GM04504 (cell line): ENCODE data around the gene CCR5AS.
"Not testable (repeated sequence)": the region's sequence is repeated elsewhere in the genome, so short reads cannot be mapped to it uniquely, and the experiment has no call there.

ENCODE experiments used
- DNase-seq: peaks from one replicate; pipeline ENCODE4 v3.0.0-alpha.2; 2012; ENCODE audit warnings: low read depth

Gene CCR5AS

DNA sequence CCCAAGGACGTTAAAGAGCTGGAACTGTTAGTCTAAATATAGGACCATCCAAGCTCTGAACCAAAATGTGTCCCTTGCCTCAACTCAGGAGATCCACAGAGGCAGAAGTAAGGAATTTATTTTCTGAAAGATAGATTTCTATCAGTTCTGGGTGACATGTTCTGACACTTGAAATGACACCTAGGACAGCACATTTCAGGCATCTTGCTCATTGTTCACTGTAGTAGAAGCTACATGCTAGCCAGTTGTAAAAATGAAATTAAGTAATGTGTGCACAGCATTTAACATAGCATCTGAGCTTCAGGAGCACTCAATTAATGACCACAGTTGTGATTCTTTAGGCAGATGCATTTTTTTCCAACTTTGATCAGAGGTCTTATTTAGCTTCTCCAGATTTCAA, 52.4 kb downstream of the CCR5AS start:
- no peak for DNase-seq

DNA sequence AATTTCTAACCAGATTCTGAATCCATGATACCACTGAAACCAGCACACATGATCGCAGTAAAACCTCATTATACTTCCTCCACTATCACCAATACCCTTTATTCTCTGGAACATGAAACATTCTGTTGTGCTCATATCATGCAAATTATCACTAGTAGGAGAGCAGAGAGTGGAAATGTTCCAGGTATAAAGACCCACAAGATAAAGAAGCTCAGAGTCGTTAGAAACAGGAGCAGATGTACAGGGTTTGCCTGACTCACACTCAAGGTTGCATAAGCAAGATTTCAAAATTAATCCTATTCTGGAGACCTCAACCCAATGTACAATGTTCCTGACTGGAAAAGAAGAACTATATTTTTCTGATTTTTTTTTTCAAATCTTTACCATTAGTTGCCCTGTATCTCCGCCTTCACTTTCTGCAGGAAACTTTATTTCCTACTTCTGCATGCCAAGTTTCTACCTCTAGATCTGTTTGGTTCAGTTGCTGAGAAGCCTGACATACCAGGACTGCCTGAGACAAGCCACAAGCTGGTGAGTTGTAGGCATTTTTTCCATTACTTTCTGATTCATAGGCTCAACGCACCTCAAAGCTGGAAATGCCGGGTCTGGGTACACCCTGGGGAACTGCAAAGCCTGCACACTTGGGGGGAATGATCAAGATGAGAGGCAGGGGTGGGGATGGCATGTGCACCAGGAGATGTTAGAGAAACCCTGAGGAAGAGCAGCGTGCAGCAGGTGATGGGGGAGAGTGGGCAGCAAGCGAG, 53.0 kb downstream of the CCR5AS start, which contains the start of gene CCR2:
Gene CCR2 (plus strand): TSS at position 465 of the 764 bp plus-strand sequence. CDS start 3,417 bp downstream, outside the sequence.
- DNase-seq: no peak

DNA sequence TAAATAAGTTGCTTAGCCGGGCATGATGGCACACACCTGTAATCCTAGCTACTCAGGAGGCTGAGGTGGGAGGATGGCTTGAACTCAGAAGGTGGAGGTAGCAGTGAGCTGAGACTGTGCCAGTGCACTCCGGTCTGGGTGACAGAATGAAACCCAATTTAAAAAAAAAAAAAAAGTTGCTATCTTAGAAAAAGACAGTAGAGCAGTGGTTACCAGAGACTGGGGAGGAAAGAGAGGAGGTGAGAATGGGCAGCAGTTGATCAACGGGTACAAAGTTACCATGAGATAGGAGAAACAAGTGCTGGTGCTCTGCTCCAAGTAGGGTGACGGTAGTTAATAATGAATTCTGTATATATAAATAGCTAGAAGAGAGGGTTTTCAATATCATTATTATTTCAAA, 53.8 kb downstream of the CCR5AS start:
- no peak for DNase-seq

DNA sequence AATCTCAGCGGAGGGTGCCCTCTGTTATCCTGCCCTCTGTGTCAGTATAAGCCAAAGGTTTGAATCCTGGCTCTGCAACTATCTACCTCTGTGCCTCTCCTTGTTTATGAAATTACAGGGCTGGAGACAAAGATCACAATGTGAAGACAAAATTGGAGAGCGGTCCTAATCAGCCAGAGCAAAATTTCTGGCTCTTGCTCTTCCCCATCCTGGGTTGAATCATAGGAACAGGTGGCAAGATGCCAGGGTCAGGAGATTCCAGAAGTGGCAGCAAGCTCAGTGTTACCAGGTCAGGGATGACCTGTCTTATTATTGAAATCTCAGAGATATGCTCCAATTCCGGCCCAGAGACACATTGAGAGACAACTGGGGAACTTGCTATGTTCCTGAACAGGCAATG, 55.2 kb downstream of the CCR5AS start:
- no peak for DNase-seq

DNA sequence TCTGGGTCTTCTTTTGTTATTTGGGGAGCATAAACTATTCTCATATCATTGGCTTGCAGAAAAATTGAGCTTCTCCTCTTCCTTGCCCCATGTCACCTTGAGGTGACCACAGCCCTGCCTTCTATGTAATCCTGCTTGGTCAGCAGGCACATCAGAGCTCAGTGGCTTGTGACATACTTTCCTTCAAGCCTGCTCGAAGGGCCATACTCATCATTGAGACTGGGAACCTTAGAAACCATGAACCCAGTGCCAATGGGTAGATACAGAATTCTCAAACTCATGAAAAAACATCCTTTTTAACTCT, 56.7 kb downstream of the CCR5AS start:
- no peak for DNase-seq

DNA sequence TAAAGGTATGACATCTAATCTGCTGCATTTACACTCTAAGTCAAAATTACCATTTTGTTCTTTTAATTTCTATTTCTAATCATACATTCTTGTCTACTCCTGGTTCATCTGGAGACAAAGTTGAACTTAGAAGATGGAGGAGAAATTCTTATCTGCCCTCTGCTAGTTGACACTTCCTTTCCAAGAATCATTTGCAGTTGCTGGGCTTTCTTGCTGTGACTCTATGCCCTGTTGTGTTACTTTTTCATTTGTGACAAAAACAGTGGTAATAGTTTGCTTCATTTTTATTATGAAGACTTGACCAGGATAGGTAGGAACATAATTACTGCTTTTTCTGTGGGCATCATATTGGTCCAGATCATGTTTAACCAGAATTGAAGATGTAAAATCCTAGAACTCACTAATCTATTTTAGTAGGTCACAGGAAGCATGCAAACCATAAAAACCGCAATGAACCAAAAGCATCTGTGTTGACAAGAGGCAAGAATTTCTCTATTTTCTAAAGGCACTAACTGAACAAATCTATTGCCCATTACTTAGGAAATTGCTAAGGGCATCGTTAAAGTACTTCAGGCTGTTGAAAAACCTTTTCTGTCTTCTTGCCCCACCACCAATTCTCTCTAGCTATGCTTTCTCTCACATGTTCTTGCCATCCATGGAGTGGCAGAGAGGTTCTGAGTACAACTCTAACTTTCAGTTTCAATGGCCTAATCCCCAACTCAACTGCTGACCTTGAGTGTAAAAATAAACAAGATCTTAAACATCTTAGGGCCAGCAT, 57.2 kb downstream of the CCR5AS start:
- DNase-seq: no peak

DNA sequence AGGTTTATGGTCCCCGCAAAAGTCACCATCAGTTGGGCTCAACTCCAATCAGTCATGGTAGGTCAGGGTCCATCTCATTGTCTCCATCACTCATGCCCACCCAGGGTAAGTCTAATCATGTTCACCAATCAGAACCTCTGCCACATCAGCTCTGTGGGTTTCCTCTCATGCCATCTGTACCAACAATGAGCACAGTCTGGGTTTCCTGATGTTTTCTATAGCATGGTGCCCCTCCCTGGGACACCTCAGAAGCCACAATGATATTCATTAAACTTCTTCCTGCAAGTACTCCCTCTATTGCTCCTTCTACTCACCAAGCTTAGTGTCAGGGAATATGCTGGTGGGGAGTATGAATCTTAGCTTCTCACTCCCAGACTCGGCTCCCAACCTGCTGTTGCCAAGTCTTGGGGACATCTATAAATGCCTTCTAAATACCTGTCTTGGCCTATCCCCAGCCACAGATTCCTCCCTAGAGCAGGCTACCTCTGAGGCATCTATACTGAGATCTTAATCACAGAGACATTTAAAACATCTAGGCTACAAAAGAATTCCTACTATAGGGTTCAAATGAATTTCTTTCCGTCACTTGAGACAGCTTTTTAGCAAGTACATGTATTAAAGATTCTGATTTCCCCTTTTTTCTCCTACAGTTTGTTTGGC, 57.9 kb downstream of the CCR5AS start:
- no peak for DNase-seq

DNA sequence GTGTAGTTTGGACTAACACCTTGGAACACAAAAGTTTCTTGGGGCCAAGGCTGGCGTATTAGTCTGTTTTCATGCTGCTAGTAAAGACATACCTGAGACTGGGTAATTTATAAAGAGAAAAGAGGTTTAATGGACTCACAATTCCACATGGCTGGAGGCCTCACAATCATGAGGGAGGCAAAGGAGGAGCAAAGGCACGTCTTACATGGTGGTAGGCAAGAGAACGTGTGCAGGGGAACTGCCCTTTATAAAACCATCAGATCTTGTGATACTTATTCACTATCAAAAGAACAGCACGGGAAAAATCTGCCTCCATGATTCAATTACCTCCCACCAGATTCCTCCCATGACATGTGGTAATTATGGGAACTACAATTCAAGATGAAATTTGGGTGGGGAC, 62.4 kb downstream of the CCR5AS start:
- no peak for DNase-seq

DNA sequence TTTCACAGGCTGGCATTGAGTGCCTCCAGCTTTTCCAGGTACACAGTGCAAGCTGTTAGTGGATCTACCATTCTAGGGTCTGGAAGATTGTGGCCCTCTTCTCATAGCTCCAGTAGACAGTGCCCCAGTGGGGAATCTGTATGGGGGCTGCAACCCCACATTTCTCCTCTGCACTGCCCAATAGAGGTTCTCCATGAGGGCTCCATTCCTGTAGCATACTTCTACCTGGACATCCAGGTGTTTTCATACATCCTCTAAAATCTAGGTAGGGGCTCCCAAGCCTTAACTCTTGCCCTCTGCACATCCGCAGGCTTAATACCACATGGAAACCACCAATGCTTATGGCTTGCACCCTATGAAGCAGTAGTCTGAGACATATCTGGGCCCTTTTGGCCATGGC, 68.0 kb downstream of the CCR5AS start:
- DNase-seq: no peak

DNA sequence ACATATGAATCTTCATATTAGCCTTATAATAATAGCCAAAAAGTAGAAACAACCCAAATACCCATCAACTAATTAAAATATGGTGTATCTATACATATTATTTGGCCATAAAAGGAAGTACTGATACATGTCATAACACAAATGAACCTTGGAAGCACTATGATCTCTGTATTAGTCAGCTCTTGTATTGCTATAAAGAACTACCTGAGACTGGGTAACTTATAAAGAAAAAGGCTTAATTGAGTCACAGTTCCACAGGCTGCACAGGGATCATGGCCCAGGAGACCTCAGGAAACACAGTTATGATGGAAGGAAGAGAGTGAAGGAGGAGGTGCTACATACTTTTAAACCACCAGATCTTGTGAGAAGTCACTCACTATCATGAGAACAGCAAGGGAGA, 69.0 kb downstream of the CCR5AS start:
- DNase-seq: no peak

DNA sequence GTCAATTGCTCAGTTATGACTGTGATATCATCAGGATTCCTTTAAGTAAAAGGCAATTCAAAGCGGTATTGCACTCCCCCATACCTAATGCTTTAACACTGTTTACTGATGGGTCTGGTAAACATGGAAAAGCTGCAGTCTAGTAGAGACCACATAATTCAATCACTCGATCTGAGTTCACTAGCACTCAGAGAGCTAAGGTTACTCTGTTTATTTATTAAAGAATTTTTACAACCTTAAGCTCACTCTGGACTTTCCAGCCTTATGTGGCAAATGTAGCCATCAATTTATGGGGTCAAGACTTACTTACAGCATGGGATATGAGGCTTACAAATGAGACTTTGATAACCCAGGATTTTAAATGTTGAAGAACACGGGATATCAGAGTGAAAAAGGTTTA, 71.3 kb downstream of the CCR5AS start:
- DNase-seq: no peak

DNA sequence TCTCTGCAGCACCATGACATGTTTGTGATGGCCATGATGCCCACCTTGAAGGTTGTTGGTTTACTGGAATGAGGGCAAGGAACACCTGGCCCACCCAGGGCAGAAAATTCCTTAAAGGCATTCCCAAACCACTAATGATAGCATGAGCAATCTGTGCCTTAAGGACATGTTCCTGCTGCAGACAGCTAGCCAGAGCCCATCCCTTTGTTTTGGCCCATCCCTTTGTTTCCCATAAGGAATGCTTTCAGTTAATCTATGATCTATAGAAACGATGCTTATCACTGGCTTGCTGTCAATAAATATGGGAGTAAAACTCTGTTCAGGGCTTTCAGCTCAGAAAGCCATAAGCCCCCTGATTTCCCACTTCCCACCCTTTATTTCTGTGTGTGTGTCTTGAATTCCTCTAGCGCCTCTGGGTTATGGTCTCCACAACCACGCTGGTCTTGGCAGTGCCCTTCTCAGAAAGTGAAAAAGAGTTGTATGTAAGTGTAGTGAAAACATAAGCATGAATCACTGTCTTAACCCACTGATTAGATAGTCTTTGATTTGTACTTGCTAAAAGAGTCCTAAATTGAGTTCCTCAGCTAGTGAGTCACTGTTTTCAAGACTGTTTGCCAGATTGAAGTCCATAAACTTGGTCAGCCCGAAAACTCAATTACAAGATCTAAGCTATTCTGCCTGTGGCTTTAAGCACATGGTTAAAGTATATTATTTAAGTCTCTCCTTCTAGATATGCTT, 72.0 kb downstream of the CCR5AS start:
- DNase-seq: peak; percentile 6

DNA sequence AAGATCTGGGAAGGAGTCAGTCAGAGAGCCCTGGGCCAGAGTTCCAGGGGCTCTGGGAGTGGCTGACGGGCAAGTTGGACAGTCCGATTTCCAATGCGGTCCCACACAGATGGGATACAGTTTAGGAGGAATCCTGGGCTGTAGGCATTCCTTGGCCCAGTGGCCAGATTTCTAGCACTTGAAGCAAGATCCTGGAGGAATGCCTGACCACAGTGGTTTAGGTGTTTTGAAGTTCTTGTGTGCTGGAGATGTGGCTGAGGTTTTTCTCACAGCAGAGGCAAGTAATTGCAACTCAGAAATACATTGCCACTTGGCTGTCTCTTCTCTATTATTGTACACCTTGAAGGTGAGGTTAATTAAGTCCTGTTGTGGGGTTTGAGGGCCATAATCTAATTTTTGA, 76.2 kb downstream of the CCR5AS start:
- not testable (repeated sequence) for DNase-seq

DNA sequence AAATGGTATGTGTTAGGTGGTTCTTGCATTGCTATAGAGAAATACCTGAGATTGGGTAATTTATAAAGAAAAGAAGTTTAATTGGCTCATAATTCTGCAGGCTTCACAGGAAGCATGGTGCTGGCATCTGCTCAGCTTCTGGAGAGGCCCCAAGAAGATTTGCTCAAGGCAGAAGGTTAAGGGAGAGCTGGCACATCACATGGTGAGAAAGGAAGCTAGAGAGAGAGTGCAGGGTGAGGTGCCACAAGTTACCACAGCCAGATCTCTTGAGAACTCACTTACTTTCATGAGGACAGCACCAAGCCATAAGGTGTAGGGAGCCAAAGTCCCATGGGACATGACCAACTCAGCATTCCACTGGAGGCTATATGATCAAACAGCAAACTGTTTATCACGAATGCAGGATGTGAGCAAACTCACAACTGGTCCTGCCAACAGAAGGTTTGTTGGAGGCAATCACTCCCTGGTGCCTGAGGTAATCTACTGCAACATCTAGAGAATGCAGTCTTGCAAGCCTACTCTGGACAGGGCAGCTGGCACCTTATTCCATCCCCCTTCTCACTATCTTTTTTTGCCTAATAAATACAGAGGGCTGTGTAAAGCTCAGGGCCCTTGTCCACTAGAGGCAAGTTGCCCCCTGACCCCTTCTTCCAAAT, 81.1 kb downstream of the CCR5AS start:
- no peak for DNase-seq

DNA sequence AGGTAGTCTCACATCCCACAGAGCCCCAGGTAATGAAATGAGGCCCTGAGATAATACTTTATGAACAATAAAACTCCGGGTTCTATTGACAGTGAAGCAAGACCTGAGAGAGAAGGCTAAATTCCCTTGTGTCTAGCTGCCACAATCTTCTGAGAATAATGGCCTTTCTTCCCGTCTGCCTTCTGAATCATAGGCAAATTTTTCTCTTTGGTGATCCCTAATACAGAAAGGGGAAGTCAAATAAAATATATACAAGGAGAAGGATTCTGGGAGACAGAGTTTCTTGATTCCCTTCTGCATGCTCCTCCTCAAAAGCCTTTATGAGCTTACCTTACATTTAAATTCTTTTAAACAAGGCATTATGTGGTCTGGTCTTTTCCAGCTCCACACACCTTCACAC, 82.8 kb downstream of the CCR5AS start:
- DNase-seq: no peak

DNA sequence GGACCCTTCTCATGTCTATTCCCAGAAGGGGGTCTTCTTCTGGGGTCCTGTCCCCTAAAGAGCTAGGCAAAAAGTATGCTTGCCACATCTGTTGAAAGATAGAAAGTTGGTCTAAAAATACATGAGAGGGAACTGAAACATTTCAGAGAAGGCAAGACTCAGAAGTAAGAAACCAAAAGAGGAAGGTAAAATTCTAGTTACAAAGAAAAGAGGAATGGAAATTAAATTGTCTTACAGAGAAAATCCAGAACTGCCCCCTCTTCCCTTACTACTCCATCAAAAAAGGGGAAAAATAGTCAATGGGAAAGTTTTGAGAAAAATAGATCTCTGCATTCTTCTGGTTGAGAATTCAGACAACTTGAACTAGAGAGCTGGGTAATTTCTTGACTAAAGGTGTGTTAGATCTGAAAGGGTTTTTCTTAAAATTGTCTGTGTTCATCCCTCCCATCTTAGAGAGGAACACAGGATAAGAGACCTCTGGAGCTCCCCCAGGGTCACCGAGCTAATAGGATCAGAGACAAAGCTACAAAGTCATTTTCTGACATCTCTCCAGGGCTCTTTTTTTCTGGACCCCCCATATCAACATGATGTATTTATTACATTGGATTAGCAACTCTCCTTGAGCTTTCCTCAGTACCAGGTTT, 85.3 kb downstream of the CCR5AS start:
- DNase-seq: no peak

DNA sequence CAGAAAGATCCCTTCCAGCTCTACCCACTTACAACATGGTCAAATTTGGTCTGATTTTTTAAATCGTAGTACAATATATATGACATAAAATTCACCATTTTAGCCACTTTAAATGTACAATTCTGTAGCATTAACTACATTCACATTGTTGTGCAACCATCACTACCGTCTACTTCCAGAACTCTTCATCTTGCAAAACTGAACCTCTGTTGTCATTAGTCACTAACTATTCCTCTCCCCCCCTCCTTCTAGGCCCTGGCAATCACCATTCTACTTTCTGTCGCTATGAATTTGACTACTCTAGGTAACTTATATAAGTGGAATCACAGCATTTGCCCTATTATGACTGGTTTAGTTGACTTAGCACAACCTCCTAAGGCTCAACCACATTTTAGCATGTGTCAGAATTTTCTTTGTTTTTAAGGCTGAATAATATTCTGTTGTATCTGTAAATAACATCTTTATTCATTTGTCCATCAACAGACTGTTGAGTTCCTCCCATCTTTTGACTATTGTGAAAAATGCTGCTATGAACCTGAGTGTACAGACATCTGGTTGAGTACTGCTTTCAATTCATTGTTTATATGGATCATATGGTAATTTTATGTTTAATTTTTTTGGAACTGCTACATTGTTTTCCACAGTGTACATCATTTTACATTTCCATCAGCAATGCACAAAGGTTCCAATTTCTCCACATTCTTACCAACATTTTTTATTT, 88.5 kb downstream of the CCR5AS start:
- no peak for DNase-seq

DNA sequence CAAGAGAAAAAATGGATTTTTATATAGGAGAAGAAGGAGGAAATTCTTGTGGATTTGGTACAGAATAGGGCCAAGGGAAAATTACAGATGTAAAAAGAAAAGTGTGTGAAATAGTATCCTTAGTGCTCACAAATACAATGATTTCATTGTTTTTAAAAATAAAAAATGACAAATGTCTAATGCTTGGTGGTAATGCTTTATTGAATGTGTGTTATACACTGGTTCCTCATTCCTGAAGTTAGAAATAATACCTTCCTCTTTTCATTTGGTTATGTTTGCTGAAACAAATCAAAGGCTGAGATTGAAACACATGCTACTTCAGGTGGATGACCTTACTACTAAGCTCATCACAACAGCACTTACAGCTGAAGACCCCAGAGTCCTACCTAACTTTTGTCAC, 90.7 kb downstream of the CCR5AS start:
- no peak for DNase-seq

DNA sequence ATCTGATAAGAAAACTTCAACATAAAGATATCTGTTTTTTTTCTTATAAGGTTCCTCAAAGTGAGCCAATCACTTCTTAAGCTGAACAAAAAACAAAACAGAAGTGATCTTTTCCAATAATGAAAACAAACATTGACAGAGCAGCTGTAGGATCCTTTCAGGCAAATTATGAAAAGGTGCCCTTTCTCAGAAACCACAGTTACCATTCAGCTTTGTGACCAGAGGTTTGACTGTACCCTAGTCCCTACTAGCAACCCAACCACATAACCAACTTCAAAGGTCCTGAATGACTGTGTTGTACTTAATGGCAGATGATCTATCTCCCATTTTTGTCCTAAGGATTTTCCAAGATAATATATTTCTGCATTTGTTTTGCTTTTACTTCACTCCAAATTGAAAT, 92.3 kb downstream of the CCR5AS start:
- DNase-seq: no peak
